ENCODE results near the gene SLC16A5.

DNA sequence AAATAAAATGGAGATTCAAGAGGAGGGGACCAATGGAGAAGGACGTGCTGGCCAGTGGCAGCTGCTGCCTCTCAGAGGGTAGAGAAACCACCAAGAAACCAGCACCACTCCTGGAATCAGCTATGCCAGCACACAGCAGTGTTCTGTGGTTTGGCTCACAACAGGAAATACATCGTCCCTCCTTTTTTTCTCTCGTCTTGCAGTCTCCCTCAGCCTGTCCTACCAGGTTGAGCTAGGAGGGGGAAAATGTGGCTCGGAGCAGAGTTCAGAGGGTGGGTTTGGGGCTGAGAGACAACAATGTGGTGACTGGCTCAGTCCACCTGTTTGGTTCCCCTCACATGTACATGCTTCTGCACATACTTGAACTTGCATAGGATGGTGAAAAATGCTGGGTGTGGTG lies 19.9 kb upstream of the SLC16A5 start:
- TF ChIP-seq, protein P1, sequence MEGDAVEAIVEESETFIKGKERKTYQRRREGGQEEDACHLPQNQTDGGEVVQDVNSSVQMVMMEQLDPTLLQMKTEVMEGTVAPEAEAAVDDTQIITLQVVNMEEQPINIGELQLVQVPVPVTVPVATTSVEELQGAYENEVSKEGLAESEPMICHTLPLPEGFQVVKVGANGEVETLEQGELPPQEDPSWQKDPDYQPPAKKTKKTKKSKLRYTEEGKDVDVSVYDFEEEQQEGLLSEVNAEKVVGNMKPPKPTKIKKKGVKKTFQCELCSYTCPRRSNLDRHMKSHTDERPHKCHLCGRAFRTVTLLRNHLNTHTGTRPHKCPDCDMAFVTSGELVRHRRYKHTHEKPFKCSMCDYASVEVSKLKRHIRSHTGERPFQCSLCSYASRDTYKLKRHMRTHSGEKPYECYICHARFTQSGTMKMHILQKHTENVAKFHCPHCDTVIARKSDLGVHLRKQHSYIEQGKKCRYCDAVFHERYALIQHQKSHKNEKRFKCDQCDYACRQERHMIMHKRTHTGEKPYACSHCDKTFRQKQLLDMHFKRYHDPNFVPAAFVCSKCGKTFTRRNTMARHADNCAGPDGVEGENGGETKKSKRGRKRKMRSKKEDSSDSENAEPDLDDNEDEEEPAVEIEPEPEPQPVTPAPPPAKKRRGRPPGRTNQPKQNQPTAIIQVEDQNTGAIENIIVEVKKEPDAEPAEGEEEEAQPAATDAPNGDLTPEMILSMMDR (IDR thresholded peaks at IDR 0.05): no peak
- no peak for TF ChIP-seq POLR2A (IDR thresholded peaks at IDR 0.05)

Data from gastroesophageal sphincter (tissue), 3 donors.